Left renal cortex interstitium (tissue), 4 donors: ENCODE results near the gene SLX4. TPM values are rescaled to one million over a fixed set of nuclear protein-coding genes. Genes with fewer than 3 reads are reported as not detected.

Experiments
- DNase-seq, 4 donors: peaks; one replicate each; pipeline ENCODE4 v3.0.0-alpha.2; 2013; ENCODE audit warnings: low read depth in 4 of 4, low spot score in 2 of 4, missing footprints in 1 of 4
- polyA plus RNA-seq, 4 donors: library from polyadenylated mRNA; unstranded; fragments of 120-200 nt; gene quantifications; one replicate each; pipeline ENCODE4 v1.2.1, GENCODE V29; 2013; ENCODE audit not compliant: insufficient read length in 4 of 4

The SLX4 gene
- polyA plus RNA-seq, 4 donors = 3.7 to 8.6 (median 6.3) TPM

DNA sequence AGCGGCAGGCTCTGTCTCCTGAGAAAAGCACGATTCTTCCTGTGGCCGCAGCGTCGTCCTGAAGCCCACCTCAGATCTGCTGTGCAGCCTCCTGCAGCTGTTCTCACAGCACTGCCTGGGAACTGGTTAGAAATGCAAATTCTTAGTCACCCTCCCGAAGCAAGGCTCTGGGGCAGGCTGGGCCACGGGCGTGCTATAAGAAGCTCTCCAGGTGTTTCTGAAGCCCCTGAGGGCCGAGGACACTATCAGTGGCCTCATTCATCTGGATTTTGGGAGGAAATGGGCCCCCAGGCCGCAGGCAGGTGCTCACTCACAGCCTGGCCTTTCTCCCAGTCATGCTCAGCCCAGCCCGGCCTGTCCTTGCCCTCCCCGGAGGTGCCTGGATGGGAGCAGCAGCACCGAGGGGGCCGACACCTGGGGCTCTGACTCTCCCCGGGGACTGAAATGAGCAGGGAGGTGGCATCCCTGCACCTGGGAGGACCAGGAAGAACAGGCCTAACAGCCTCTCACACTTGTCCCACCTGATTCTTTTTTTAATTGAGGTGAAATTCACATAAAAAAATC lies 23.8 kb downstream of the SLX4 start:
- no peak for DNase-seq

DNA sequence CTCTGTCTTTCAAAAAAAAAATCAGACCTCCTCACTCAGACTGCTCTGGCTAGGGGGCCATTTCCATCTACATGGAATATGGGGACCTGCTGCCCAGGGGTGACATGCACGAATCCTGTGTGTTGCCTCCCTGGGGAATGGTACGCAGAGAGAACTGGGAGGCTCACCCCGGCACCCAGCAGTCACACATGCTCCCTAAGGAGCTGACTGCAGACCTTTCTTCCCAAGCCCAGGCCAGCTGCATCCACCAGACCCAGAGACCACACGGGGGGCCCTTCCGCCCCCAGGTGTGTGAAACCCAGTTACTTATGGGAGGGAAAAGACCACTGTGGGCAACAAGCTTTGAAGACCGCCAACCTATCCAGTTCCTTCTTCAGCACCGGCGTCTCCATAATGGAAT lies 27.0 kb downstream of the SLX4 start:
- DNase-seq = no peak

DNA sequence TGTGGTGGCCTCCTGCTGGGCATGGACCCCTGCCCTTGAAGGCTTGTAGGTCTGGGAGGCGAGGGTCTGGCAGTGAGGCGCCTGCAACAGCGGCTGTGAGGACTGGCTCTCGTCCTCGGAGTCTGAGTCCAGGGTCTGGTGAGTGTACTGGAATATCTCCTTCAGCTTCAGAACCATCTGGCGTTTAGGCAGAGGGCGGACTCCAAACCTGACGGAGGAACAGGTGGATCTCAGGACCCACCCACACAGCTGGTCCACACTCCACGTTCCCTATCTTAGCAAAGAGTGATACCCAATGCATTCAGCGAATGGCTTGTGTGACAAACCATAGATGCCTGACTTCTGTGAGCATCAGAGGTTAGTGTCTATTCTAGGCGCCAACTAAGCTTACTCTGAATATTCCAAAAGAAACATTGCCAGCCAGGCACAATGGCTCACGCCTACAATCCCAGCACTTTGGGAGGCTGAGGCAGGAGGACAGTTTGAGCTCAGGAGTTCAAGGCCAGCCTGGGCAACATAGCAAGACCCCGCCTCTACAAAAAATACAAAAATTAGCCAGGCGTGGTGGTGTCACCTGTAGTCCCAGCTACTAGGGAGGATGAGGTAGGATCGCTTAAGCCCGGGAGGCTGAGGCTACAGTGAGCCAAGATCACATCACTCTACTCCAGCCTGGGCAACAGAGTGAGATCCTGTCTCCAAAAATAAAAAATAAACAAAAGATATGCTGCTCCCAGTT lies 27.9 kb downstream of the SLX4 start:
- no peak for DNase-seq

DNA sequence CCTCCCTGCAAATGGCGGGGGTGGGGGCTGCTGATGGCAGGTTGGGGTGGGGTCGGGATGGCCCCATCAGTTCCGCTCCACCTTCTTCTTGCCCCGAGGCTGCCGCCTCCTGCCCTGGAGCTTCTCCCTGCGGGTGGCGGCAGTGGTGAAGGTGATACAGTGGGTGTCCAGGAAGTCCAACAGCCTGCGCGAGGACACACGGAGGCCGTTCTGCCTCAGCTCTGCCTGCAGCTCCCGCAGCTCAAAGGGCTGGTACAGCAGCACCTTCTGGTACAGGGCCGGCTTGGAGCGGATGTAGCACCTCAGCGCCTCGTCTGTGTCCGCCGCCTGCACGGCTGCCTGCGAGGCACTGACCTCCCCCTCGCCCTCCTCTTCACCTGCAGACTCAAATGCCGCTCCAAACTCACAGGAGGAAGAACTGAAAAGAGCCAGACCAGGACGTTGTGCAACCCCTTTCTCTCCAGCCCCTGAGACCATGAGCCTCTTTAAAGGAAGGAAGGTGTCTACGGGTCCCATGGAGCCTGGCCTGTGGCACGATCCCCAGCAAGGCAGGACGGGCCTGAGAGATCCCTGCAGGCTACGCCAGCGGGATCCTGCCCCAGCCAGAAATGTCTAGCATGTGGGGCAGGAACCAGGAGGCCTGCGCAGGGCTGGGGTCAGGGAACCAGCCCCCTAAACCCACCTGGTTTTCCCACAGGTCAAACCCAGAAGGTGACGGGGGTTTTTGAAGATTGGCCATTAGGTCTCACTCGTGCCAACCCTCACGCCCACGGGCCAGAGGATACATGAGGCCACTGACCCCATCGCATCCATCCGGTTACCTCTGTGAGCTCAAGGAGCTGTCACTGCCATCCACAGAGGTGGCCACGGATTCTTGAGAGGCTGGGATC lies 28.9 kb downstream of the SLX4 start:
- no peak for DNase-seq

DNA sequence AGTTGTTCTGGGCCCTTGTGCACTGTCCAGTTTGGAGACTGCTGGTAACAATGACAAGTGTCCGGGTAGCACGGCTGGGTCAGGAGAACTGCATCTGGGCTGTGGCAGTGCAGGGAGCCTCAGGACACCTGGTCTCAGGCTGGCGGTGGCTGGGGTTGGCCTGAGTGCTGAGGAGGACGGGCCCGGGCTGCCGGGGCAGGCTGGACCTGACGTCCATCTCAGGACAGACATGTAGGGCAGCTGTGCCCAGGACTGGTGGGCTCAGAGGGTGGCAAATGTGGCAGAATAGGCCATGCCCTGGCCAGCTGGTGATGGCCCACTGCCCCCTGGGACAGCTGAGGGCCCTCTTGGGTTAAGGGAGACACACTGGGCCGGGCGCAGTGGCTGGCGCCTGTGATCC lies 30.0 kb downstream of the SLX4 start:
- no peak for DNase-seq

DNA sequence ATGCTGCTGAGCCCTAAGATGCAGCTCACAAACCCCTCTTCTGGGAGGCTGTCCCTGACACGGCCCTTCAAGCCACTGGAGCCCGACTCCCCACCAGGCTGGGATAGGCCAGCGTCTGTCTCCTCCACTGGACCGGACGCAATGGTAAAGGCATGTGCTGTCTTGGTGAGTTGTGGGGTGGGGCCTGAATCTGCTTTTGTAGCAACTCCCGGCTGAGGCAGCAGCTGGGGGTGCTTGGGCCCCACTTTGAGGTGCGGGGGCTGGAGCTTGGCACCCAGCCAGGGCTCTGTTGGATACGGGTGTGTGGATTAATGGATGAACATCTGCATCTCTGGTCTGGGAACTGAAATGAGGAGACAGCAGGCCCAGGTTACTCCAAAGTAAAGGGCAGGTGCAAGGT lies 30.7 kb downstream of the SLX4 start:
- DNase-seq = peak in 1 of 4 donors; percentile 6

DNA sequence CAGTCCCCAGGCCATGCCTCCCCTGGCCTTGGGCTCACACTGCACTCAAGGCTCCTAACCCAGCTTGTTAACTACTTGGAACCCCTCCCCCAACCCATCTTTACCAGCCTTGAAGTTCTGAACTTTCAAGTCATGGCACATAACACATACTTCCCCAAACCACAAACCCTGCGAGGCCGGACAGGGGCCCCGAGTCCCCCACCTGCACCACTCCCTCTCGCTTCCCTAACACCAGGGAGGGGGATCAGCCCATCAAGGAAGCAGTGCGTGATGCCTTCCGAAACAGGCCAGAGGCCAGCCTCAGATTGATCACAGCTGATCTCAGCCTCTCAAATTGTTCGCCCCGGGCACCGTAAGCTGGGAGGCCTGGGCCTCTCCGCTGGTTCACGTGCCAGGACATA lies 31.2 kb downstream of the SLX4 start:
- no peak for DNase-seq

DNA sequence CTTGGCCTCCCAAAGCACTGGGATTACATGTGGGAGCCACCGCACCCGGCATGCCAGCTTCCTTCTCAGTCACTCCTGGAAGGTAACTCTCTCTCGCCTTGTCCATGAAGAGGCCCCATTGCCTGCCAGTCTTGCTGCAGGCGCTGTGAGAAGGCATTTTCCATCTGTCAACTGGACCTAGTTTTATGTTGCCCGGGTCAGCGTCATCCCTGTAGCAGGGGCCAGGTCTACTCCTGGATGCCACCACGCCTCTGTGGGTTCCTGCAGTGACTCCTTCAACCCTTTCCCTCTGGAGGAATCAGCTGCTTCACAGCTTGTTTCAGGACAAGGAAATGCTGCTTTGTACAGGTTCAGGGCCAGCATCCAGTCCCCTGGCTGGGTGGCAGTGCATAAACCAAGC lies 31.6 kb downstream of the SLX4 start:
- no peak for DNase-seq

DNA sequence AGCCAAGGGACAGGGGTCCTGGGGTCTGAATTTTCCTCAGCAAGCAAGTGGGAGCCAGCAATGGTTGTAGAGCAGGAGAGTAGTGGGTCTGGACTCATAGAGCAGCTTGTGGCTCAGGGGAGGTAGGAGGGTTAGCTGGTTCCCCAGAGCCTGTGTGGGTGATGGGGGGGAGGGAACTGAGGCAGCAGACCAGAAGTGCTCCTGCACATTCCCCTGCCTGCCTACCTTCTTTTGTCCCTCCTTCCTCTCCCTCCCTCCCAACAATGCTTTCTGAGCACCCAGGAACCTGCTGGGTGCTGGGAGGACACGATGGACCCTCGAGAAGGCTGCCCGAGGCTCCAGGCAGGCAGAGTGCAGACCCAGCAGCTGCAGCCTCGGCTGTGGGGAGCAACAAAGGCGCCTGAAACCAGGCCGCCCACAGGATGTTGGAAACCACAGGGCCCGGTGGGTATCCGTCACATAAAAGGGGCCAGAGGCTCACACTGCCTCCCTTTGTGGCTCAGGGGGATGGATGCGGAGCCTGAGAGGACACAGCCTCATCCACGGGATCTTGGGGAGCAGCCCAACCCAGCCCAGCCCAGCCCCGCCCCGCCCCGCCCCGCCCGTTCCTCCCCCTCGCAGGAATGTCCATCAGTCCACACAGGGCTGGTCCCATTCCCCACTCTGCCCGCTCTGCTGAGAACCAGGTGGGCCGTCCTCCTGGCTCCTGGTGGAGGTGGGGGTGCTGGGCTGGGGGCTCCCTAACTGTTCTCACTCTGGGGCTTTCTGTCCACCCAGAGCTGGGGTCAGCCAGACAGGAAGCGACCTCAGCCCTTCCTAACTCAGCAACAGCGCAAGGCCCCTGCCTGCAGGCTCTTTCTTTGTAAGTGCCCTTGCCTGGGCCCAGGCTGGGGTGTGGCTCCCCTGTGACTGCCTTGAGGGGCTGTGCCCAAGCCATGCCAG lies 32.5 kb downstream of the SLX4 start:
- no peak for DNase-seq

DNA sequence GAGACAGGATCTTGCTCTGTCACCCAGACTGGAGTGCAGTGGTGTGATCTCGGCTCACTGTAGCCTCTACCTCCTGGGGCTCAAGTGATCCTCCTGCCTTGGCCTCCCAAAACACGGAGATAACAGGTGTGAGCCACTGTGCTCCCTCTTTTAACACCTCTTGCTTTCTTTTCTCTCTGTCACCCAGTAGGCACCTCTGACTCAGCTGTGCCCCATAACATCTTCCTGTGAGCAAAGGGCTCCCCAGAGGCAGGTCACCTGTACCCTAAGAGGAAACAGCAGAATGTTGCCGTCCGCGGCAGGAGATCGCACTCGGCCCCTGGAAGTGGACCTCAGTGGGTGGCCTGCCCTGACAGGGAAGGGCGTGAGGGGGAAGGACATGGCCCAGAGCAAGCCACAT lies 33.3 kb downstream of the SLX4 start:
- DNase-seq = no peak

DNA sequence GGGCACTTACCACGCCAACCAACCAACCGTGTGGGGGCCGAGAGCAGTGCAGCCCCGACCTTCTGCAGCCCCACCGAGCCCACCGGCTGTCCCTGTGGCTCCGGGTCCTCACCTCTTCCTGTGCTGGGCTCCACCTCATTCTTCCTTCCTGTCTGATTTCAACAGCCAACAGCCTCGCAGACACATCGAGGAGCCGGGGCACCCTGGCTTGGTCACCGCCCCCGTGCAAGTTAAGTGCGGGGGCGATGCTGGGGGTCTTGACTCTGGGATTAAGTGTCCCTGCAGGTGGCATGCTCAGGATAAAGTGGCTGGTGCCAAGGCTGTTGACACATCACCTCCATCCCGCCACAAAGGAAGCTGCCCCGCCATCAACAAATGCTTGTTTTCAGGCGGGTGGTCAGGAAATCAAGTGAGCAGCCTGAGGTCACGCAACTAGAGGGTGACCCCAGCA lies 34.1 kb downstream of the SLX4 start, which contains the start of gene NLRC3:
TSS of gene NLRC3 (minus strand) at position 102 of the 451 bp plus-strand sequence. CDS start 12,367 bp downstream, outside the sequence.
- DNase-seq = no peak

DNA sequence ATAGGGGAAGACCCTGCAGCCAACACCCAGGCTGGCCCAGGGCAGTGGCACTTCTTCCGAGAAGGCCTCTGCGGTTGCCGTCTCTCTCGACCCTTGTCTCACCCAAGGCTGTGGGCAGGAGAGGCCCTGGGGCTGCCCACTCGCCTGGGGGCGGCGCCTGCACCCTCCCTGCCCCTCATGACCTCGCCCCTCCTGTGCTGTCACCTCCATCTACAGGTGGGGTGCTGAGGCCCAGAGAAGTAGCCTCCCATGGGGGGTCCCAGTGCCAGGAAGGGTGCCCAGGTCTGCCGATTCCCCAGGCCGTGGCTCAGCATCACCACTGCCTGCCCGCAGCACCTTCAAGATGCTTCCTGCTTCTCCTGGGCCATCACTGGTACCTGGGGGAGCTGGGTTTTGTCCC lies 35.2 kb downstream of the SLX4 start:
- no peak for DNase-seq

DNA sequence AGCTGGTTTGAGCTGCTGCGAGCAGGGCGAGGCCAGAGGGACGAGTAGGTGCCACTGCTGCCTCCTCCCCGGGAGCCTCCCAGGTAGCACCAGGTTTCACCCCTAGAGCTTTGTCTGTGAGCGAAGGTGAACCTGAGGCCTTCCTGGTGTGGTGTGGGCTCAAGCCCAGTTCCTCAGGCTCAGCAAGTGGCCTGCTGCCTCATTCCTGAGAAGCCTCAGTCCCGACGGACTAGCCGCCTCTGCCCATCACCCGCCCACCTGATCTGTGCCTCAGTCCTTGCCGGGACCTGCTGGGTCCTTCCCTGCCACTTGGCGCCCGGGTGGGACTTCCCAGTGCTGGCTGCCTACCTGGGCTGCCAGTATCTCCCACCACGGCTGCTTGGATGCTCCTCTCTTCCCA lies 35.9 kb downstream of the SLX4 start:
- no peak for DNase-seq

DNA sequence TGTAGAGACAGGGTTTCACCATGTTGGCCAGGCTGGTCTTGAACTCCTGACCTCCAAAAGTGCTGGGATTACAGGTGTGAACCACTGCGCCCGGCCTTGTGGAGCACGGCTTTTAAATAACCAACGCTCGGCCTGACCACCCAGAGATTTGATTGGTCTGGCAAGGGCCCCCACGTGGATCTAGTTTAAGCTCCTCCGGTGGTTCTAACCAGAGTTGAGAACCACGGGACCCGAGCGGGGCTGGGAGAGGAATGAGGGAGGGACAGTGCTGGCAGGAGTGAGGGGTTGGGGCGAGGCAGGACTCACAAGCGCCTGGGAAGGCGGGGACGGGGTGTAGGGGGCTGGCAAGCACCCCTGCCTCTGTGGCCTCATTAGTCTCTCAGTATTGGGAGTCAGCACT lies 37.2 kb downstream of the SLX4 start:
- no peak for DNase-seq

DNA sequence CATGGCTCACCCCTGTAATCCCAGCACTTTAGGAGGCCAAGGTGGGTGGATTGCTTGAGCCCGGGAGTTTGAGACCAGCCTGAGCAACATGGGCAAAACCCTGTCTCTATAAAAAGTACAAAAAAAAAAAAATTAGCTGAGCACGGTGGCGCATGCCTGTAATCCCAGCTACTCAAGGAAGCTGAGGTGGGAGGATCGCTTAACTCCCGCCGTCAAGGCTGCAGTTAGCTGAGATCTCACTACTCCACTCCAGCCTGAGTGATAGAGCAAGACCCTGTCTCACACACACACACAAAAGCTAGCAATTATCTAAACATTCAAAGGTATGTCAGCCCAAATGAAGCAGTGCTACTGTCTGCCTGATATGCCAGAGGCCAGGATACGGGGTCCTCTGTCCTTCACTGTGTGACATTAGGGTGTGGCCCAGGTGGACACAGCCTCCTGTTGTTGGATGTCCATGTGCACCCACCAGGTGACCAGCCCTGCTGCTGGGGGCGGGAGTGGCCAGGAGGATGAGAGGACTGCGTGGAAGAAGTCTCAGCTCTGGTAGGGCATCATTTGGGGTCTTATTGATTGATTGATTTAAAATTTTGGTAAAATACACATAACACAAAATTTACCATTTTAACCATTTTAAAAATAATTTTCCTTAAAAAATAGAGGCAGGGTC lies 38.1 kb downstream of the SLX4 start:
- DNase-seq = no peak

DNA sequence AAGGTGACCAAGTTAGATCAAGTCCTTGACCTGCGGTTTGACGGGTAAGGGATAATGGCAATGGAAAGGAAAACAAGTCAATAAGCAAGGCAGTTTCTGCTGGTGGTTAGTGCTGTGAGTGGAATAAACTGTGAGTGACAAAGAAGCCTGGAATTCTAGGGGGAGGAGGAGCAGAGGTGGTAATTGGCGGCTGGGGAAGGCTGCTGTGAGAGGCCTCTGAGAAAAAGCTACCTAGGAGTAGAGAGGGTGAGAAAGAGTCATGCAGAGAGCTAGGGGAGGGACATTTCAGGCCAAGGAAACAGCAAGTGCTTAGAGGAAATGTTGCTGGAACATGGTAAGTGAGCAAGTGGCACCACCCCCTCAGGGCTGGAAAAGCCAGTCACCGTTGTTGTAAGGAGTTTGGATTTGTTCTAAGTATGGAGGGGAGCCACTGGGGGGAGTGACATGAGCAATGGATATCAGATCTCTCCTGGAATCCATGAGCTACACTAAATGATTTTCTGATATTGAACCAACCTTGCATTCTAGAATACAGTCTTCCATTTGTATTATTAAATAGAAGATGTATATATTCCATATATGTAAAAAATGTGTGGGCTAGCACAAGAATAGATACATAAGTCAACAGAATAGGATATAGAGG lies 40.9 kb downstream of the SLX4 start:
- no peak for DNase-seq

DNA sequence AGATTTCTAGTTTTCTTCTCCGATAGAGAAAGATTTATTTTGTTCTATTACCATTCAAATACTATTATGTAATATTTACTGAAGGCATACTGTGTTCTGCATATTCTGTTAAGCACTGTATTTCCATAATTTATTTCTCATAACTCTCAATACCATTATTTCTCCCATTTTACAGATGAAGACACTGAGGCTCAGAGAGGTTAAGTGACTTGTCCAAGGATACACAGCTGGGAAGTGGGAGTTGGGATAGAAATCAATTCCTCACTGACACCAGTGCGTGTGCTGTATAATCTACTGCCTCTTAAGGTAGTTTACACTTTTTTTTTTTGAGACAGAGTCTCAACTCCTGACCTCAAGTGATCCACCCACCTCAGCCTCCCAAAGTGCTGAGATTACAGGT lies 41.6 kb downstream of the SLX4 start:
- DNase-seq = no peak

DNA sequence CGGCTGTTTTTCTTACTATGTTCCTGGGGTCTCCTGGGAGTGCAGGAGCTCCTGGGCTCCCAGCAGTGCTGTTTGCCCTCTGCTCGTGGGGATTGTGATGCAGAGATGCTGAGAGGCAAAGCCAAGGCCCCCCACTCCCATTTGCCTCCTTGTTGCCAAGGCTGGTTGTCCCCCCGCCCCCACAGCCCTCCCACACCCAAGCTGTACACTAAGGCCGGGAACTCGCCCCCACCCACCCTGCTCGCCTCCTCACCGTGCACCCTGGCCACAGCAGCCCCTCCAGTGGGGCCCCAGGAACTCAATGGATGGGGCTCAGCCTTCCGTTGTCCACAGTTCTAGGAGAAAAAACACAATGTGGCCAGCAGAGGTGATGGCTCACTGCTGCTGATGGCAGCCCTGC lies 44.4 kb downstream of the SLX4 start:
- no peak for DNase-seq

DNA sequence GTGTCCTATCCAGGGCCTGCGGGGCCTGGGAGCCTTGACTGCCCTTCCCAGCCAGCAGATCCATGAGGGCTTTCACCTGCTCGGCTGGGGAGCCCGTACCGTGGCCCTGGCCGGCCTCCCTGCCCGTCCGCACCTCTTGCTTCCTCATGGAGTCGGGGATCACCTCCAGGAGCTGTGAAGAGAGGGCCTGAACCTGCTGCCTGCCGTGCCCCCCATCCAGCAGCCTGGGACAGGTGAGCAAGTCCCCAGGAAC lies 46.6 kb downstream of the SLX4 start:
- no peak for DNase-seq
